DMS 273 (cell line): Measurements from ENCODE around the gene ZNRF1.
"Not testable (repeated sequence)": the region's sequence is repeated elsewhere in the genome, so short reads cannot be mapped to it uniquely, and the experiment has no call there.

Experiments used
- DNase-seq: peaks from one replicate; lab custom pipeline; 2025; ENCODE audit not compliant: unreplicated experiment; lab: John Stamatoyannopoulos, UW

Gene ZNRF1

DNA sequence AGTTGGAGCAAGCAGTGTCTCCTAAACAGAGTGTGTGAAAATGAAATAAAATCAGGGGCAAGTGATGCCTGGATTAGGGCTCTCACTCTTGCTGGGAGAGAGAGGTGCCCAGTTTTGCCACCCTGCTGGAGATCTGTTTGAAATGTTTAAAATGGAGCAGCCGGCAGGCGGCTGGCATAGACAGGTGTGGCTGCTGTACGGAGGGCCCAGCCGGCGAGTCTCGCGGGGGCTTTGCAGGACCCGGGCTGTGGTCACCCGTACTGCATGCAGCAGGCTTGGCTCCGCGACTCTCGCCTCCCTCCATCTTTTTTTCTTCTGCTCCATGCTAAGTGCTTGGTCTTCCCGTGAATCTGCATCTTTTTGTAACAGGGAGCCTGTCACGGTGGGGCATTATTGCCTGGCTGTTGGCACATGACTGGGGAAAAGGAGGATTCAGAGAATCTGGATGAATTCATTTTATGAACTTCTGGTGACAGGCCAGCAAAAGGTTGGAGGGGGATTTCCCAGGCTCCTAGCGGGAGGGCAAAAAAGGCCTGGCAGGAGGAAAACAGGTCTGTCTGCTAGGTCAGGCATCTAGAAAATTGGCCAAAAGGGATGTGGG is 1.8 kb downstream of the ZNRF1 start:
- DNase-seq: peak; percentile 63

DNA sequence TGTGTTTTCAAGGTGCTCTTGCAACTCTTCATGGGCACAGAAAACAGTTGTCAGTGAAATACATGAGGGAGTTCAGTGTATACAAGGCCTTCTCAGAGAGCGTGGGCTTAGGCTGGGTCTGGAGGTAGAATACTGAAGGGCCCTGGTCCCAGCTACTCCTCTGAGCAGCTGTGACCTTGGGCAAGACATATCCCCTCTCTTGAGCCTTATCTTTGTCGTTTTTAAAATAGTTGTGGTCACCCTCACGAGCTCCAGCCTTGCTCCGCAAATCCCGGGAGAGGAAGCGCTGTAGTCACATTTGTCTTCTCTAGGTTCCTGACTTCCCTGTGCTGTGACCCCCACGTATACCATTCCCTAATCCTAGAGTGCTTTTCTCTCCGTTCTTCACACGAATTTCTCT is 3.6 kb downstream of the ZNRF1 start:
- DNase-seq: no peak

DNA sequence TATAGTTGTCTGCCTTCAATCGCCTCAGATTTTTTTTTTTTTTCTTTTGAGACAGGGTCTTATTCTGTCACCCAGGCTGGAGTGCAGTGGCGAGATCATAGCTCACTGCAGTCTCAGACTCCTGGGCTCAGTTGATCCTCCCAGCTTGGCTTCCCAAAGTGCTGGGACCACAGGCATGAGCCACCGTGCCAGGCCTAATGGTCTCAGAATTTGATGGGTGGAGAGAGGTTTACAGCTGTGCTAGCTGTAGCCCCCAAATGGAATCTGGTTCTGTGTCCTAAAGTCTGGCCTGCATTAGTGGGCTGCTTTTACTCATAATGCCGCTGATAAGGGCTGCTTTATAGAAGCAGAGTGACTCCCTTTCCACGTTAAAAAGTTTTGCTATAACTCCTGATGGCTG is 5.1 kb downstream of the ZNRF1 start:
- DNase-seq: no peak

DNA sequence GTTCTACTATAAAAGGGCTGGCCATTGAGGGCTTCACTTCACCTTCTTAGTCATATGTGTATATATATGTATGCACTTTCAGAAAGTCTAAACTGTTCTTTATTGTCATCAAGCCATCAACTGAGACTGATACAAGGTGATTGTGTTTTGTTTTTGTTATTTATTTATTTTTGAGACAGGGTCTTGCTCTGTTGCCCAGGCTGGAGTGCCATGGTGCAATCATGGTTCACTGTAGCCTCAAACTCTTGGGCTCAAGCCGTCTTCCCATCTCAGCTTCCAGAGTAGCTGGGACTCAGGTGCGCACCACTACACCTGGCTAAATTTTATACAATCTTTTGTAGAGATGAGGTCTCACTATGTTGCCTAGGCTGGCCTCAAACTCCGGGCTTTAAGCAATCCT is 5.6 kb downstream of the ZNRF1 start:
- no peak for DNase-seq

DNA sequence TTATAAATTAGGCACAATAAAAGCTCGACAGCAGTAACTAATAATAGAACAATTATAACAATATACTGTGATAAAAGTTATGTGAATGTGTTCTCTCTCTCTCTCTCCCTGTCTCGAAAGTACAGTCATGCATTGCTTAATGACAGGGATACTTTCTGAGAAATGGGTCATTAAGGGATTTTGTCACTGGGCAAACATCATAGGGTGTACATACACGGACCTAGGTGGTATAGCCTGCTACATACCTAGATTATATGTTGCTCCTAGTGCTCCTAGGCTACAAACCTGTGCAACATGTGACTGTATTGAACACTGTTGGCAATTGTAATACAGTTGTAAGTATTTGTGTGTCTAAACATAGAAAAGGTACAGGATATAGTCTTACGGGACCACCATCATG is 6.9 kb downstream of the ZNRF1 start:
- no peak for DNase-seq

DNA sequence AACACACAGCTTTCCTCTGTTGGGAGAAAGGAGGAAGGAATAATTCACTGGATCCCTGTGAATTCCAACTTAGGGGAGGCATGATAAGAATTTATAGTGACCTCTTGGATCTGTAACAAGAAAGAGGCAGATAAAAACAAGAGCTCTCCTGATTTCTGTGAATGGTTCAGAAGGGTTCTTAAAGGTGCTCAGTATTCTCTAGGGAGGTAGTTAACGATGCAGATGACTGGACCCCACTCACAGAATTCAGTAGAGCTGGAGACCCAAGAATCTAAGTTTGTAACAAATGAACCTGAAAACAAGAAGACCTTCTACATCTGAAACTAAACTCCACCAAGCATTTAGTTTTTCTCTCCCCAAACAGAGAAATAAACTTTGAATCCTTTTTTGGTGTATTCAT is 8.6 kb downstream of the ZNRF1 start:
- DNase-seq: no peak

DNA sequence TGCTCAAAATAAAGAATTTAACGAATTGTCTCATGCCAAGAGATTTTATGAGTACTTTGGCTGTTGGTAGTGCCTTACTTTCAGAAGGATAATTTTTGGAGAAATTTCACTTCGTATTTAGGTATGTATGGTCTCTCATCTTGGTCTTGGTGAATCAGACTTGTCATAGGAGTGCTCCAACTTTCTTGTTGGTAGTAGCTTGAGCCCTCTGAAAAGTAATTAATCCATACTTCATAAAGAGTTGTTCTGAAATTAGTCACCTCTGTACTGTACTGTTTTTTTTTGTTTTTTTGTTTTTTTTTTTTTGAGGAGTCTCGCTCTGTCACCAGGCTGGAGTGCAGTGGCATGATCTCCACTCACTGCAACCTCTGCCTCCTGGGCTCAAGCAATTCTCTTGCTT is 11.6 kb downstream of the ZNRF1 start:
- no peak for DNase-seq

DNA sequence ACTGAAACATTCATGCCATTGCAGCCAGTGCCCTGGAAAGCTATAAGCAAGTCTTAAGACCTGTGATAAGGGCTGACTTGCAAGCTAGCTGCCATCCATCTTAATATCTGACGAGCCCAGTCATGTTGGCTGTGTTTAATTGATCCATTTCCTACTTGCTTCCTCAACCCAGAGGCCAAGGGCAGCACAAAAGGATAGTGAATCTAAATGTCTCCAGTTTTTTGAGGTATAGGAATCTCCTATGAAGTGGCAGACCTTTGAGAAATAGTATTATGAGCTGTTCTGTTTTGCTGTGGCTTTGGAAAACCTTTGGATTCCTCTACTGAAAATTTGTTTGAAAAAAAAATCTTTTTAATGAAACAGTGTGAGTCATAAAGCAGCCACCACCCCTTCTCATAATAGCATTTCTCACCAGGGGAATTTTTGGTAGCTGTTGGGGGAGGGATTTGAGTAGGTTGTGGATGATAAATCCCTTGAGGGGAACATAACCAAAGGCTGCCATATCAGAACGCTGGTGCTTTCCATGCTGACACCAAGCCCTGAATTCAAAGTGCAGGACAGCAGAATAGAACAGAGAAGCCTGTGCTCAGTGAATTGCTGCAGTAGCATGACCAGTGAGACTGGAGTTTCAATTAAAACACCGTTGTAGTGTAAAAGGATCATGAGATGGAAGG is 12.9 kb downstream of the ZNRF1 start:
- DNase-seq: peak; percentile 28

DNA sequence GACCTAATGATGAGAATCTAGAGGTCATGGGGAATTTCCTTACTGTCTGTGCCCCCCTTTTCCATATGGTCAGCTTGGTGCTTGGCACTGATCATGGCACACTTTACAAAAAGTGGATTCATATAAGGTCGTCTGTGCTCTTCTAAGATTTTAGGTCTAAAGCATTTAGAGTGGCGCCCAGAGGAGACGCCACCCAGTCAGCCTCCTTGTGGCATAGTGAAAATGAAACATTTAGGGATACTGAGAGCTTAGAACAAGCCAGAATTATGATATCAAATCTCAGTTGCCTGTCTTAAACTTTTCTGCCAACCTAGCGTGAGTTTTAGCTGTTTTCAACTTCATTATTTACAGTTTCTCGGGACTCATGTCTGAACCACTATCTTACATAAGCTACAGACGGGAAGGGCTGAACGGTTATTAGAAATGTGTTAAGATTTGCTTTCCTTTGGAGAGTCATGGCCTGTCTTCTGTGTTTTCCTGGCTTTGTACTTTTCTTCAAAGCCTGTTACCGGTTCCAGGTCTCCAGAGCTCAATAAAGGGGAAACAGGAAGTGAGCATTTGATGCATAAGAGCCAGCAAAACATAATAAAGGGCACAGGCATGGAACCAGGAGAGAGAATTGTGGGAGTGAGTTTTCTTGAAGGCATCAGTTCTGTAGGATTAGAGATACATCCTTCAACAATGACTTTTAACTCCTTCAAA is 13.7 kb downstream of the ZNRF1 start:
- DNase-seq: no peak

DNA sequence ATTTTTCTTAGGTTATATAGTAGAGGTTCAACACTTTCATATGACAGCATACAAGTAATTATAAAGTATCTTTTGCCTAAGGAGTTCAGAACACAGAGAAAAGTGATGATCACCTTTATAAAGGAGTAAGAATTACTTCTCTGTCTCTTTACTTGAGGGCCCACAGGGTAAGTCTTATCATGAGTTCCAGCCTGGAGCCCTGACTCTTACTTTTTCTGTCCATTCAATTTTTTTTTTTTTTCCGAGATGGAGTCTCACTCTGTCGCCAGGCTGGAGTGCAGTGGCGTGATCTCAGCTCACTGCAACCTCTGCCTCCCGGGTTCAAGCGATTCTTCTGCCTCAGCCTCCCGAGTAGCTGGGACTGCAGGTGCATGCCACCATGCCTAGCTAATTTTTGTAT is 14.3 kb downstream of the ZNRF1 start:
- not testable (repeated sequence) for DNase-seq

DNA sequence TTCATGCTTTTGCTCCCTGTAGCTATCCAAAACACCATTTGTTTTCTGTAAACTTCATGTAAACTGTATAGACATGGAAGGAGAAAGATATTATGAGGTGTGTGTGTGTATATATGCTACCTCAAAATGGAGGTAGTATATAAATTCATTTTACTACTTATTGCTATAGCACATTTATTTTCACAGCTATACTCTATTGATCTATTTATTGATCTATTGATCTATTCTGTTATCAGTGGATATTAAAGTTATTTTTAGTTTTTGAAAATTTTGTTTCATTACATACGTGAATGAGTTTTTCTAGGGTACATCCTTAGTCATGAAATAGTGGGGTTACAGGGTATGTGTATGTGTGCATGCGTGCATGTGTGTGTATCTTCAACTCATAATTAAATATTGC is 15.5 kb downstream of the ZNRF1 start:
- DNase-seq: no peak

DNA sequence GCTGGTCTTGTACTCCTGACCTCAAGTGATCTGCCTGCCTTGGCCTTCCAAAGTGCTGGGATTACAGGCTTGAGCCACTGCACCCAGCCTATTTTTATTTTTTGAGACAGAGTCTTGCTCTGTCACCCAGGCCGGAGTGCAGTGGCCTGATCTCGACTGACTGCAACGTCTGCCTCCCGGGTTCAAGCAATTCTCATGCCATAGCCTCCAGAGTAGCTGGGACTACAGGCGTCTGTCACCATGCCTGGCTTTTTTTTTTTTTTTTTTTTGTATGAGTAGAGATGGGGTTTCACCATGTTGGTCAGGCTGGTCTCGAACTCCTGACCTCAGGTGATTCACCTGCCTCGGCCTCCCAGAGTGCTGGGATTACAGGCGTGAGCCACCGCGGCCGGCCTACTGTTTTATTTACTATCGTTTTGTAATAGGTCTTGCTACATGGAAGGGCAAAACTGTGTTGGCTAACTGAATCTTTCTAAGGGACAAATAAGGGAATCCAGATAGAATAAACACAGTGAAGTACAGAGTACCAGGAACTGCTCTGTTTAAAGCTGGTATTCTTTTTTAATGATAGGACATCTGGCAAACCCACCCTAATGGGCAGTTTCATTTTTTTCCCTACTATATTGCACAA is 17.7 kb downstream of the ZNRF1 start:
- DNase-seq: not testable (repeated sequence)

DNA sequence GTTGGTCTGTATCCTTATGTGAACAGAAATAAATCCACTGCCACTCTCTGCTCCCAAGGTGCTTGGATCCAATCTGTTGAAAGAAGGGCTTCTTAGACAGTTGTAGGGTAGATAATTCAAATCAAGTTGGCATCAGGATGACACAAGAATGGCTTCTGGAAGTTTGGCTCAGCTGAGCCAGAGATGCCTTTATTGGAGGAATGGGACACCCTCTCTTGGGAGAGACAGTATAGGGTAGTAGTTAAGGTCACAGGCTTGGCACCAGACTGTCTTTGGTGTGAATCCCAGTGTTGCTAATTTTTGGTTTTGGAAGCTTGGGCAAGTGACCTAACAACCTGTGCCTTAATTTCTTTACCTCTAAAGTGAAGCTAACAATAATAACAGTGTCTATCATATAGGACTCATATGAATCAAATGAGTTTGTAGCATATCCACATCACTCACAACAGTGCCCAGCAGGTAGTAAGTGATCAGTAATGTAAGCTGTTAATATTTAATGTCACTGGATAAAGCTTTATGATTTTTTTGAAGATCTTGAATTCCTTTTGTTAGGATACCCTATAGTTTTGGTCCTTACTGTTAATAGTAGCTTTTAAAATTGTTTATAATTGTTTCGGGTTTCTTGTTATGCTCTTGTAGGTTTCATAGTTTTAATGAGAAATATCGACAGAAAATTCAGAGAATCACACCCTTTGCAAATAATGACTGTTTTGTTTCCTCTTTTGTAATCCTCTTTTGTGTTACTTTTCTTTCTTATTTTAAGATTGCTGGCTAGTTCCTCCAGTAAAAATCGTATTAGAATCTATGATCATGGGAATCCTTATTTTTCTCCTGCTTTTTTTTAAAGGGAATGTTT is 19.1 kb downstream of the ZNRF1 start:
- no peak for DNase-seq

DNA sequence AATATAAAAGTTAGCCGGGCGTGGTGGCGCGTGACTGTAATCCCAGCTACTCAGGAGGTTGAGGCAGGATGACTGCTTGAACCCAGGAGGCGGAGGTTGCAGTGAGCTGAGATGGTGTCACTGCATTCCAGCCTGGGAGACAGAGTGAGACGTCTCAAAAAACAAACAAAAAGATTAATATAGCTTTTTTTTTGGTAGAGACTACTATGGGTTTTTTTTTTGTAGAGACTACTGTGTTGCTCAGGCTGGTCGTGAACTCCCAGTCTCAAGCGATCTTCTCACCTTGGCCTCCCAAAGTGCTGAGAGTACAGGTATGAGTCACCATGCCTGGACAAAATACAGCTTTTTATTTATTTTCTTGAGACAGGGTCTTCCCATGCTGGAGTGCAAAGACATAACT is 20.2 kb downstream of the ZNRF1 start:
- DNase-seq: no peak

DNA sequence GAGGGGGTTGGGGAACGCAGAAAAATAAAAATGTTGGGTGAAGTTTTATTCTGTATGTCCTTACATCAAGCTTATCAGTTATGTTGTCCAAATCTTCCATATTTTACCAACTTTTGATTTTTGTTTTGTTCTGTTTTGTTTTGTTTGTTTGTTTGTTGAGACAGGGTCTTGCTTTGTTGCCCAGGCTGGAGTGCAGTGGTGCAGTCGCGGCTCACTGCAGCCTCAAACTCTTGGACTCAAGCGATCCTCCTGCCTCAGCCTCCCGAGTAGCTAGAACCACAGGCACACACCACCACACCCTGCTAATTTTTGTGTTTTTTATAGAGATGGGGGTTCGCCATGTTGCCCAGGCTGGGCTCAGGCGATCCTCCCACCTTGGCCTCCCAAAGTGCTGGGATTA is 20.8 kb downstream of the ZNRF1 start:
- DNase-seq: no peak

DNA sequence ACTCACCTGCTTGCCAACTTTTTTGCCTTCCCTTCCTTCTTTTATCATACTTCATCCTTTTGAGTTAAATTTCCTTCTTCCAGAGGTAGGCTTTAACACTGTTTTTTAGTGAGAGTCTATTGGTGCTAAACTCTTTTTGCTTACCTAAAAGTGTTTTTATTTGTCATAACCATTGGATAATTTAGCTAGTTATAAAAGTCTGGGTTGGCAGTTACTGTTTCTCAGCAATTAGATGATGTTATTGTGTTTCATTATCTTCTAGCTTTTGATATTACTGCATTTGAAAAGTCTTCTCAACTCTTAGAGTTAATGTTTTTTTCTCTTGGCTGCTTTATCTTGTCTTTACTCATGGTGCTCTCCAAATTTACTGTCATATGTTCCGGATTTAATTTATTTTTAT is 22.6 kb downstream of the ZNRF1 start:
- no peak for DNase-seq

DNA sequence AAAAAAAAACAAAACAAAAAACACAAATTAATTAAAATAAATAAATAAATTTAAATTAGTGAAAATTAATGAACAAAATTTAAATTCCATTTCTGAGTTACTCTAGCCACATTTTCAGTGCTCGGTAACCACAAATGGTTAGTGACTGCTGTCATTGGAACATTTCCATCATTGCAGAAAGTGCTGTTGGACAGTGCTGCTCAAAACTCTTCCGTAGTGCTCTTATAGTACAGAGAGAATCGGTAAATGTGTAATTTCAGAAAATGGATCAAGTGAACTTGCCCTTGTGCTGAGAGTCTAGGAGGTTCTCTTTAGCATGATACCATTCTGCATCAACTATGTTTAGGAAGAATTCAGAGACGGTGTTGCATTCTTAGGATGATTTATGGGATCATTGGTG is 23.7 kb downstream of the ZNRF1 start:
- no peak for DNase-seq

DNA sequence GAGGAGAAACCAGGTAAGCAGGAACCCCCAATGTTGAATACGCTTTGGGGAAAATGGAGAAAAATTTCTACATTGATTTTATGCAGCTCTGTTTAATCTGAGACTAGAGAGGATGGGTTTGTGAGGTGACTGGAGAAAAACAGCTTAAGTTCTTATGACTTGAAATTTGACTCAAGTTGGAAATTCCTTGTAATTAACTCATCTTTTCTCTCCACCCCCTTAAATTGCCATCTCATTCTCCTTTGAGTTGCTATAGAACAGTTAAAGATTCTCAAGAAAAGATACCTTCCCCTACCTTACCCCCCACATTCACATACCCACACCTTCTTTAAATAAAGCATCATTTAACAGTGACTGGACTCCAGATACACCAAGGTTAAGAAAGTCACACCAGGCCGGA is 24.2 kb downstream of the ZNRF1 start:
- DNase-seq: no peak

DNA sequence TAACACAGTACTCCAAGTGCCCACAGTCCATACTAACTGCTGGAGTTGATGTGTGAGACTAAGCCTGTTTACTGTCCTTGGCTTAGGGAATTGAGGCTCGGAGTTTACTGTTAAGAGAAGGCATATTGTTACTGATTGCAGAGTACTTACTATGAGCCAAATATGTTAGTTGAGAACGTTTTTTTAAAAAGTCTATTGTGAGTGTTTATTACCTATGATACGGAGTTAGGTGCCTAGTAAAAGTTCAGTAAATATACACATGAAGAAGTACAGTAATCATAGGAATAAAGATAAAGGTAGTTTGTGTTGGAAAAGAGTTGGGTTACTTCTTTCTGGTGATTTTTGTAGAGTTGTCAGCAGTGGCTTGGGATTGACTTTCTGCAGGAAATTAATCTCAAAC is 25.4 kb downstream of the ZNRF1 start:
- no peak for DNase-seq

DNA sequence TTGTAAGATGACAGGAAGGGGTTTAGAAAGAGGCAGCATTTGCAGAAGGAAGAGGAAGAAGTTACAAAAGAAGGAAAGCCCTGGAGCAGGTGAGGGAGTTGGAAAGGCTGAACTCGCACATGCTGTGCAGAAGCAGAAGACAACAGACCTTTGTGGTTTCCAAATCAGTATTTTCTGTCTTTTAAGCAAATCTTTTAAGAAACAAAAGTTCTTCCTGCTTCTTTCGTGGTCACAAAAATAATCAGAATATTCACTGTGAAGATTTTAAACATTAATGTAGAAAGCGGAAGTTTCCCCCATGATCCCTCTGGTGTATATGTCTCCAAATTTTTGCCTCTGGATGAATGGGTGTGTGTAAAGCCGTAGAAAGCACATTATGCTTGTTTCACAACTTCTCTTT is 25.8 kb downstream of the ZNRF1 start:
- DNase-seq: no peak

DNA sequence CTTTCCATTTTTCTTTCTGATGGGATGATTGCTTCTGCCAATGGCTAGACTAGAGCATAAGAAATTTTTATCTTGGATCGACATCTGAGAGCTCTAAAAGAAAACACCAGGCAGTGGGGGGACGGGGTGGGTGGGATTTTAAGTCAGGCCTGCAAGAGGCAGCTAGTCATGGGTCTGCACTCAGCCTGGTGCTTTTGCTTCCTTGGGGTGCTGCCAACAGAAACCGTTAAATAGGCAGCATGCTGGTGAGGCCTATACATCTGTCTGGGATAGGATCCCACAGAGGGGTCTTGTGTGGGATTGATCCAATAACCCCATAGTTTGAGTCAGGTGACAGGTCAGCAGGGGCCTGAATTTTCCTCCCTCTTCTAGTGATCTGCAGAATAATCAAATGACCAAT is 26.9 kb downstream of the ZNRF1 start:
- DNase-seq: peak; percentile 88
